H1 (cell line): Measurements from ENCODE around the gene SPARC. TPM values are rescaled to one million over a fixed set of nuclear protein-coding genes. Genes with fewer than 3 reads are reported as not detected.
A peak's percentile ranks its signal among the peaks of the same experiment; 100 is the strongest.

Source experiments
- CTCF ChIA-PET: fragments of 300-600 bp; sonication (Branson Sonifier 250); formaldehyde crosslinking; loops from one replicate; lab custom pipeline; 2021; ENCODE audit not compliant: partially characterized antibody; lab: Charles Lee
- POLR2A ChIA-PET: fragments of 300-600 bp; sonication (Branson Sonifier 250); formaldehyde crosslinking; loops from one replicate; lab custom pipeline; 2021; ENCODE audit warnings: inconsistent platforms; ENCODE audit not compliant: partially characterized antibody; lab: Charles Lee
- DNase-seq, 2 experiments: peaks; one replicate each; pipeline versions ENCODE4 v3.0.0 to v3.0.0-alpha.2; 2010 to 2022; ENCODE audit warnings: low spot score in 2 of 2, low read depth in 1 of 2, mixed read lengths in 1 of 2
- FAIRE-seq: peaks from 2 replicates; lab custom pipeline; 2011; peaks lifted over from hg19 to GRCh38; lab: Jason Lieb, UNC
- H2AFZ ChIP-seq: 2 replicates; pipeline ENCODE4 v1.8.1; 2012; ENCODE audit warnings: low read length, inconsistent platforms
- H2AK5ac ChIP-seq: 2 replicates; pipeline ENCODE4 v1.6.1; 2013; ENCODE audit warnings: low read depth, low read length
- H2BK120ac ChIP-seq: replicated peaks from 2 replicates; pipeline ENCODE3; 2013; ENCODE audit warnings: low read depth, low read length, inconsistent platforms
- H2BK12ac ChIP-seq: 2 replicates; pipeline ENCODE4 v1.6.1; 2013; ENCODE audit warnings: low read depth, low read length
- H2BK15ac ChIP-seq: 2 replicates; pipeline ENCODE4 v1.6.1; 2013; ENCODE audit warnings: low read length
- H2BK20ac ChIP-seq: 2 replicates; pipeline ENCODE4 v1.6.1; 2013; ENCODE audit warnings: low read length
- H2BK5ac ChIP-seq: 2 replicates; pipeline ENCODE4 v1.6.1; 2013; ENCODE audit warnings: low read depth, low read length
- H3K14ac ChIP-seq: 2 replicates; pipeline ENCODE4 v1.6.1; 2013; ENCODE audit warnings: inconsistent platforms; ENCODE audit not compliant: insufficient read length
- H3K18ac ChIP-seq: 2 replicates; pipeline ENCODE4 v1.6.1; 2013; ENCODE audit warnings: low read length; ENCODE audit errors: extremely low read depth
- H3K23ac ChIP-seq: 2 replicates; pipeline ENCODE4 v1.6.1; 2013; ENCODE audit warnings: inconsistent platforms; ENCODE audit not compliant: insufficient read length
- H3K23me2 ChIP-seq: 2 replicates; pipeline ENCODE4 v1.6.1; 2013; ENCODE audit warnings: low read depth, low read length
- H3K27ac ChIP-seq: 2 replicates; pipeline ENCODE4 v1.6.1; 2011; ENCODE audit warnings: low read depth, low read length, inconsistent platforms
- H3K27me3 ChIP-seq, 4 experiments: replicated peaks in 1 of 4; 1 replicate in 1 of 4; 2 replicates in 3 of 4; pipeline versions ENCODE4 v1.6.1 to v1.8.1; 2011 to 2013; ENCODE audit warnings: low read length in 3 of 4, mild to moderate bottlenecking in 3 of 4, inconsistent platforms in 2 of 4, mixed read lengths in 2 of 4, moderate library complexity in 1 of 4; ENCODE audit not compliant: control insufficient read depth in 3 of 4, insufficient read depth in 3 of 4; ENCODE audit errors: extremely low read depth in 1 of 4
- H3K36me3 ChIP-seq, 4 experiments: 2 replicates each; pipeline versions ENCODE4 v1.6.1 to v1.8.1; 2011 to 2013; ENCODE audit warnings: mild to moderate bottlenecking in 4 of 4, low read length in 3 of 4, moderate library complexity in 2 of 4, control low read depth in 1 of 4, inconsistent platforms in 1 of 4; ENCODE audit not compliant: insufficient read depth in 4 of 4, control insufficient read depth in 2 of 4
- H3K4ac ChIP-seq: replicated peaks from 2 replicates; pipeline ENCODE3; 2013; ENCODE audit warnings: low read length, low read depth, mixed read lengths, inconsistent platforms; ENCODE audit not compliant: insufficient read length
- H3K4me1 ChIP-seq, 4 experiments: replicated peaks in 1 of 4; 1 replicate in 1 of 4; 2 replicates in 3 of 4; pipeline versions ENCODE4 v1.6.1 to v1.8.1; 2011 to 2013; ENCODE audit warnings: low read length in 3 of 4, inconsistent platforms in 2 of 4, mixed read lengths in 1 of 4; ENCODE audit not compliant: insufficient read depth in 4 of 4, control insufficient read depth in 3 of 4
- H3K4me2 ChIP-seq, 2 experiments: 2 replicates each; pipeline versions ENCODE4 v1.6.1 to v1.8.1; 2011 to 2013; ENCODE audit warnings: low read depth in 2 of 2, low read length in 2 of 2, control low read depth in 1 of 2, inconsistent platforms in 1 of 2, mild to moderate bottlenecking in 1 of 2; ENCODE audit not compliant: insufficient read depth in 1 of 2
- H3K4me3 ChIP-seq, 4 experiments: fragments of 200-600, 300-600 bp in 1 of 4; sonication (generic), shearing (Covaris generic), sonication (Bioruptor Twin) in 1 of 4; 2 replicates each; pipeline versions ENCODE4 v1.5.1 to v1.8.1; 2011 to 2016; ENCODE audit warnings: low read length in 4 of 4, low read depth in 3 of 4, control low read depth in 2 of 4, inconsistent platforms in 2 of 4, mild to moderate bottlenecking in 2 of 4, mixed read lengths in 1 of 4, moderate library complexity in 1 of 4; ENCODE audit not compliant: insufficient read depth in 2 of 4; ENCODE audit errors: extremely low read depth in 1 of 4
- H3K56ac ChIP-seq: replicated peaks from 2 replicates; pipeline ENCODE3; 2013; ENCODE audit warnings: low read depth, mild to moderate bottlenecking, mixed read lengths, low read length, inconsistent platforms; ENCODE audit not compliant: insufficient read length
- H3K79me1 ChIP-seq: 2 replicates; pipeline ENCODE4 v1.6.1; 2013; ENCODE audit warnings: low read depth, low read length, control low read depth
- H3K79me2 ChIP-seq, 2 experiments: 2 replicates each; pipeline versions ENCODE4 v1.6.1 to v1.8.1; 2012 to 2013; ENCODE audit warnings: low read length in 2 of 2, mild to moderate bottlenecking in 2 of 2, inconsistent platforms in 1 of 2; ENCODE audit not compliant: insufficient read depth in 2 of 2, control insufficient read depth in 1 of 2
- H3K9ac ChIP-seq, 4 experiments: replicated peaks in 1 of 4; 1 replicate in 1 of 4; 2 replicates in 3 of 4; pipeline versions ENCODE4 v1.6.1 to v1.8.1; 2011 to 2013; ENCODE audit warnings: low read depth in 3 of 4, low read length in 3 of 4, control low read depth in 2 of 4, mild to moderate bottlenecking in 2 of 4, moderate library complexity in 2 of 4, inconsistent platforms in 1 of 4; ENCODE audit errors: extremely low read depth in 1 of 4
- H3K9me3 ChIP-seq, 2 experiments: 2 replicates each; pipeline versions ENCODE4 v1.6.1 to v1.8.1; 2012 to 2013; ENCODE audit warnings: mild to moderate bottlenecking in 2 of 2, moderate library complexity in 2 of 2, control low read depth in 1 of 2, inconsistent platforms in 1 of 2, low read depth in 1 of 2, low read length in 1 of 2, mixed read lengths in 1 of 2; ENCODE audit not compliant: insufficient read depth in 2 of 2
- H4K20me1 ChIP-seq, 2 experiments: replicated peaks in 1 of 2; 2 replicates each; pipeline versions ENCODE3 to v1.8.1; 2011 to 2013; ENCODE audit warnings: inconsistent platforms in 2 of 2, low read length in 2 of 2, mild to moderate bottlenecking in 1 of 2; ENCODE audit not compliant: insufficient read depth in 2 of 2, control insufficient read depth in 1 of 2
- H4K5ac ChIP-seq: 2 replicates; pipeline ENCODE4 v1.6.1; 2013; ENCODE audit warnings: low read length, low read depth, mixed read lengths, inconsistent platforms; ENCODE audit not compliant: insufficient read length
- H4K8ac ChIP-seq: 2 replicates; pipeline ENCODE4 v1.8.0; 2013; ENCODE audit warnings: mild to moderate bottlenecking, moderate library complexity, low read length, inconsistent platforms; ENCODE audit not compliant: insufficient read depth; ENCODE audit errors: extremely low read depth
- H4K91ac ChIP-seq: replicated peaks from 2 replicates; pipeline ENCODE3; 2013; ENCODE audit warnings: low read length, mixed read lengths, inconsistent platforms; ENCODE audit not compliant: insufficient read length
- ATF3 ChIP-seq: IDR thresholded peaks from 2 replicates; pipeline ENCODE4 v1.6.1; 2011; ENCODE audit warnings: low read depth, mild to moderate bottlenecking, low read length; ENCODE audit not compliant: insufficient read depth
- PHF8 ChIP-seq: fragments of 200-600 bp; sonication (generic); conservative IDR thresholded peaks from 2 replicates; pipeline ENCODE4 v1.7.1; 2012; ENCODE audit warnings: low read depth, mild to moderate bottlenecking, inconsistent platforms, low read length, moderate library complexity
- SIN3A ChIP-seq, 2 experiments: IDR thresholded peaks in 1 of 2; conservative IDR thresholded peaks in 1 of 2; 2 replicates each; pipeline ENCODE4 v1.6.1; 2011 to 2012; ENCODE audit warnings: low read length in 2 of 2, improper control_type of control experiment in 1 of 2, low read depth in 1 of 2, mild to moderate bottlenecking in 1 of 2
- TAF1 ChIP-seq: IDR thresholded peaks from 2 replicates; pipeline ENCODE4 v1.6.1; 2011; ENCODE audit warnings: mild to moderate bottlenecking, low read depth, low read length
- whole genome bisulfite sequencing, 2 experiments: shearing (Covaris generic) in 1 of 2; methylation state at CpG; one replicate each; pipeline versions ENCODE4 v1.1.6 to v1.1.7; 2013 to 2015; ENCODE audit warnings: low lambda C conversion rate in 2 of 2, mixed read lengths in 2 of 2, inconsistent platforms in 1 of 2, low coverage in 1 of 2, missing lambda C conversion rate in 1 of 2; ENCODE audit not compliant: insufficient replicate concordance in 2 of 2, insufficient coverage in 1 of 2, insufficient read length in 1 of 2; ENCODE audit errors: extremely low coverage in 1 of 2, missing lambda C conversion rate in 1 of 2; 5-methylcytosine and 5-hydroxymethylcytosine counted together
- polyA plus RNA-seq, 7 experiments: library from polyadenylated mRNA; depleted of rRNA in 3 of 7; stranded (reverse) in 5 of 7; unstranded in 2 of 7; fragments of >200 nt in 5 of 7; fragments of 200-250 nt in 2 of 7; gene quantifications; 1 replicate in 5 of 7; 2 replicates in 1 of 7; 4 replicates in 1 of 7; pipeline versions ENCODE4 v1.2.1 to v1.2.3, GENCODE V29; 2011 to 2013; ENCODE audit warnings: missing spikeins in 2 of 7, mixed read lengths in 2 of 7
- total RNA-seq: library from RNA; stranded (reverse); fragmentation: NEBNext Ultra II Directional; extraction: Animal tissue kit (Norgen Biotek cat#: 25700); gene quantifications from 2 replicates; pipeline ENCODE4 v1.2.1, GENCODE V29; 2021
- TF ChIP-seq, protein P1 (sequence below): IDR thresholded peaks from 2 replicates; pipeline ENCODE4 v1.6.1; 2012; ENCODE audit warnings: low read length, inconsistent platforms

The SPARC gene
- total and polyA plus RNA-seq, 2 of the 8 experiments (the other 6 are each of a cell fraction or from before 2014, with no cell fraction given) = 375 to 438 TPM

DNA sequence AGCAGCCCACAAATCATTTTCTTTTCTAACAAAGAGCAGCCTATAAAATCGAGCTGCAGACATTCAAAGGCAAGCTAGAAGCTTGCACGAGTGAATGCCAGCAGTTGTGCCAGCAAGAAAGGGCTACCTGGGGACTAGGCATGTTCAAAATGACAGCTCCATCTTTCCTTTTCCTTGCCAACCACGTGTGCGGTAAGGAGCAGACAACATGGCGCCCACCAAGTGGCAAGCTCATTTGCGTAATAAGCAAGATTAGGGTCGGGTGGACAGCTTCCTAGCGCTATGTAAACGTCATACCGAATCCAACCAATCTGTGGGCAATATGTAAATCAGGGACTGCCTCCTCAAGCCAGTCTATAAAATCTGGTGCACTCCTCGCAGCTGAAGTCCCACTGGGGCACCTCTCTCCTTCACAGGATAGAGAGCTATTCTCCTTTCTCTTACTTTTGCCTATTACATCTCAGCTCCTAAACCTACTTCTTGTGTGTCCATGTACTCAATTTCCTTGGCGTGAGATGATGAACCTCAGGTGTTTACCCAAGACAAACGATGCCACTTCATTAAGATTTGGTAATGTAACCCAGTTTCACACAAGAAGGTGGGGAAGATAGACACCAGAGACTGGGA lies 22.5 kb upstream of the SPARC start:
- H3K4ac ChIP-seq = no peak overlapping the region
- no peak overlapping the region for H3K4me2 ChIP-seq
- no peaks in the 10 kb centered on the region for H3K23me2 ChIP-seq
- no peak overlapping the region for H3K14ac ChIP-seq
- no peak overlapping the region for H3K18ac ChIP-seq
- H2BK12ac ChIP-seq = no peak overlapping the region
- H2BK15ac ChIP-seq = no peak overlapping the region
- no peaks in the 10 kb centered on the region for H3K79me2 ChIP-seq
- no peaks in the 10 kb centered on the region for H3K79me1 ChIP-seq
- H2BK120ac ChIP-seq = no peak overlapping the region
- no peak overlapping the region for H3K23ac ChIP-seq
- H3K36me3 ChIP-seq = no peaks in the 10 kb centered on the region
- no peak overlapping the region for H3K27ac ChIP-seq
- H3K56ac ChIP-seq = no peak overlapping the region
- FAIRE-seq = no peak
- 85% methylated on average over 13 of the region's 13 CpGs; no CpG with 5 or more reads in 1 of the 2 experiments for WGBS, 2 experiments
- no peak overlapping the region for H4K8ac ChIP-seq
- no peak overlapping the region for H2BK5ac ChIP-seq
- no peaks in the 10 kb centered on the region for H4K20me1 ChIP-seq
- DNase-seq = no peak
- H2AK5ac ChIP-seq = no peak overlapping the region
- no peak overlapping the region for H4K91ac ChIP-seq
- ChIA-PET POLR2A (interaction anchor here (0.9 to 1.9 kb wide), 5 partner anchors 11 to 63 kb away, joined by 3 to 8 read pairs (median 3); partner anchors contain the start of gene SPARC), CTCF (interaction anchor here (0.6 to 6.3 kb wide), 8 partner anchors 11 to 277 kb away, joined by 3 to 53 read pairs (median 6); no protein-coding TSS in a partner anchor)
- peak overlapping the region; percentile 39; the same call in 1 of the 2 replicates for H2AFZ ChIP-seq
- H3K9ac ChIP-seq = no peak overlapping the region
- no peak overlapping the region for H2BK20ac ChIP-seq
- no peaks in the 10 kb centered on the region for H3K4me1 ChIP-seq
- H3K4me3 ChIP-seq = no peak overlapping the region
- H3K27me3 ChIP-seq = peaks cover 0 to 1% (median 0%) of the 10 kb centered on the region in 4 experiments; a peak in 1 of 7 replicates
- H3K9me3 ChIP-seq = peaks cover 0 to 5% of the 10 kb centered on the region in 2 experiments; a peak in 1 of 4 replicates
- H4K5ac ChIP-seq = no peak overlapping the region
- TF ChIP-seq, protein P1, sequence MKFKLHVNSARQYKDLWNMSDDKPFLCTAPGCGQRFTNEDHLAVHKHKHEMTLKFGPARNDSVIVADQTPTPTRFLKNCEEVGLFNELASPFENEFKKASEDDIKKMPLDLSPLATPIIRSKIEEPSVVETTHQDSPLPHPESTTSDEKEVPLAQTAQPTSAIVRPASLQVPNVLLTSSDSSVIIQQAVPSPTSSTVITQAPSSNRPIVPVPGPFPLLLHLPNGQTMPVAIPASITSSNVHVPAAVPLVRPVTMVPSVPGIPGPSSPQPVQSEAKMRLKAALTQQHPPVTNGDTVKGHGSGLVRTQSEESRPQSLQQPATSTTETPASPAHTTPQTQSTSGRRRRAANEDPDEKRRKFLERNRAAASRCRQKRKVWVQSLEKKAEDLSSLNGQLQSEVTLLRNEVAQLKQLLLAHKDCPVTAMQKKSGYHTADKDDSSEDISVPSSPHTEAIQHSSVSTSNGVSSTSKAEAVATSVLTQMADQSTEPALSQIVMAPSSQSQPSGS = no peak
- TF ChIP-seq TAF1 (no peak), PHF8 (no peak), ATF3 (no peak), SIN3A (conservative IDR thresholded peaks at IDR 0.05 in 1 of 2, IDR thresholded peaks at IDR 0.05 in 1 of 2; ENCODE audit: low read depth in 1 of 2, low read length in 2 of 2) (no peak)
